Activated naive CD4-positive, alpha-beta T cell treated with anti-CD3 and anti-CD28 coated beads, Interleukin-2, amount 50 U/mL, for 24 hours (primary cell): ENCODE data around the gene RASAL2.
"Not testable (repeated sequence)": the region's sequence is repeated elsewhere in the genome, so short reads cannot be mapped to it uniquely, and the experiment has no call there.

Experiments
- H3K27ac Mint-ChIP-seq: one replicate; pipeline ENCODE4 v1.8.0; 2021; ENCODE audit warnings: mild to moderate bottlenecking, mixed read lengths
- H3K27me3 Mint-ChIP-seq: one replicate; pipeline ENCODE4 v1.8.0; 2021; ENCODE audit warnings: mixed read lengths
- H3K36me3 Mint-ChIP-seq: one replicate; pipeline ENCODE4 v1.8.0; 2021; ENCODE audit warnings: mixed read lengths
- H3K4me1 Mint-ChIP-seq: one replicate; pipeline ENCODE4 v1.8.0; 2021; ENCODE audit warnings: mixed read lengths
- H3K4me3 Mint-ChIP-seq: one replicate; pipeline ENCODE4 v1.8.0; 2021; ENCODE audit warnings: mild to moderate bottlenecking, mixed read lengths
- H3K9me3 Mint-ChIP-seq: one replicate; pipeline ENCODE4 v1.8.0; 2021; ENCODE audit warnings: mixed read lengths

Gene RASAL2

GRCh38 chr1:178284058-178284457 is 190.2 kb downstream of the RASAL2 start:
- H3K36me3 Mint-ChIP-seq: no peaks in the 10 kb centered on the region
- H3K4me1 Mint-ChIP-seq: no peaks in the 10 kb centered on the region
- H3K27me3 Mint-ChIP-seq: no peaks in the 10 kb centered on the region
- no peak overlapping the region for H3K27ac Mint-ChIP-seq
- H3K4me3 Mint-ChIP-seq: no peak overlapping the region
- no peaks in the 10 kb centered on the region for H3K9me3 Mint-ChIP-seq

- Mint-ChIP-seq H3K9me3 (no peaks in the 10 kb centered on the region), H3K4me1 (no peaks in the 10 kb centered on the region), H3K36me3 (no peaks in the 10 kb centered on the region), H3K4me3 (no peak overlapping the region), H3K27ac (no peak overlapping the region), H3K27me3 (peaks cover 2% of the 10 kb centered on the region)
These were observed 197.3 kb downstream of the RASAL2 start for GRCh38 chr1:178291166-178291565.

- H3K27me3 Mint-ChIP-seq: peaks cover 2% of the 10 kb centered on the region
- no peak overlapping the region for H3K4me3 Mint-ChIP-seq
- H3K9me3 Mint-ChIP-seq: no peaks in the 10 kb centered on the region
- no peaks in the 10 kb centered on the region for H3K4me1 Mint-ChIP-seq
- H3K27ac Mint-ChIP-seq: no peak overlapping the region
- no peaks in the 10 kb centered on the region for H3K36me3 Mint-ChIP-seq
These were observed 200.8 kb downstream of the RASAL2 start for GRCh38 chr1:178294654-178295053.

GRCh38 chr1:178300352-178300699 is 206.4 kb downstream of the RASAL2 start:
- Mint-ChIP-seq H3K4me1 (no peaks in the 10 kb centered on the region), H3K4me3 (no peak overlapping the region), H3K27me3 (peaks cover 7% of the 10 kb centered on the region)

DNA sequence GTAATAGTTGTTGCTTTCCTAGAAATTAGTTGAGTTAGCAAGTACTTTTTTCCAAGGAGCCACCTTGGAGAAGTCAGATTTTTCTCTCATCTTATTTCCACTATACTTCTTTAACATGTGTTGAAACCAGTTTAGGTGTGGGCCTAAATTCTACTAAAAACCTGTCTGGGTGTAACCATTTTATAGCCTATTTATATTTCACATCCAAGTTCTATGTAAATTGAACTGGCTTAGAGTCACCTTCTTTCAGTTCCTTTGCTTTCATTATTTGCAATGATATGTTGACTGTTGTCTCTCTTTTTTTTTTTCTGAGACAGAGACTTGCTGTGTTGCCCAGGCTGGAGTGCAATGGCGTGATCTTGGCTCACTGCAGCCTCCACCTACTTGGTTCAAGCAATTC is 207.2 kb downstream of the RASAL2 start:
- H3K27ac Mint-ChIP-seq: no peak overlapping the region
- H3K4me1 Mint-ChIP-seq: no peaks in the 10 kb centered on the region
- no peaks in the 10 kb centered on the region for H3K36me3 Mint-ChIP-seq
- H3K27me3 Mint-ChIP-seq: peaks cover 10% of the 10 kb centered on the region
- no peaks in the 10 kb centered on the region for H3K9me3 Mint-ChIP-seq
- no peak overlapping the region for H3K4me3 Mint-ChIP-seq

More at GRCh38 chr1:178300352-178300699, 206.4 kb downstream of the RASAL2 start:
- Mint-ChIP-seq H3K27ac (no peak overlapping the region), H3K36me3 (no peaks in the 10 kb centered on the region), H3K9me3 (no peaks in the 10 kb centered on the region)

- no peak overlapping the region for H3K4me3 Mint-ChIP-seq
- no peaks in the 10 kb centered on the region for H3K36me3 Mint-ChIP-seq
- peaks cover 8% of the 10 kb centered on the region for H3K27me3 Mint-ChIP-seq
- no peak overlapping the region for H3K27ac Mint-ChIP-seq
- no peaks in the 10 kb centered on the region for H3K4me1 Mint-ChIP-seq
- no peaks in the 10 kb centered on the region for H3K9me3 Mint-ChIP-seq
These were observed 213.4 kb downstream of the RASAL2 start for GRCh38 chr1:178307264-178307663.

DNA sequence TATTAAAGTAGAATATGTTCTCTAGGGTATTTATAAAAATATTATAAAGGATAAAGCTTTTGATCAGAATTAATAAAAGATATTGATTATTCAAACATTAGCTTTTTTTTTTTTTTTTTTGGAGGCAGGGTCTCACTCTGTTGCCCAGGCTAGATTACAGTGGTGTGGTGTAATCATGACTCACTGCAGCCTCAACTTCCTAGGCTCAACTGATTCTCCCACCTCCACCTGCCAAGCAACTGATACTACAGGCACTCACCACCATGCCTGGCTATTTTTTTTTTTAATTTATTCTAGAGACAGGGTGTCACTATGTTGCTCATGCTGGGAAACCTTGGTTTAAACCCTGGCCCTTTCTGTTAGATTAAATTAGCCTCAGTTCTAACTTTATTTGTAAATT is 214.5 kb downstream of the RASAL2 start:
- Mint-ChIP-seq H3K9me3 (no peaks in the 10 kb centered on the region), H3K27me3 (peaks cover 5% of the 10 kb centered on the region), H3K36me3 (no peaks in the 10 kb centered on the region), H3K27ac (no peak overlapping the region), H3K4me1 (no peaks in the 10 kb centered on the region), H3K4me3 (no peak overlapping the region)

DNA sequence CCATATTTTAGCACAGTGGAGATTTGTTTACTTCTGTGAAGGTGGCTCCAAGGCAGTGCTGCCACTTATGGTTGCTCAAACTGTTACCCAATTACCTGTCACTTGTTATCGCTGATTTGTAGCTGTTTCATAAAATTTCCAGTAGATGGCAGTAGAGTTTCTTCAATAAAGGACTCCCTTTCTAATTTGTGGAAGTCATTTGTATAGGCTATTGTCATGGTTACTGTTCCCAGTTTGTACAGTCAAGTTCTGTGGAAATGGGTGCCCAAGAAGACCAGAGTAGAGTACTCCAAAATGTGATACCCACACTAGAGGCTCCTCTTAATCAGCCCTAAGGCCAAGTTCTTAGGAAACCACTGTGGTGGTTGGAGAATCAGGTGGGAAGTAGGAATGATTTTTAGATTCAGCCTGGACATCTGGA is 216.8 kb downstream of the RASAL2 start:
- no peaks in the 10 kb centered on the region for H3K4me1 Mint-ChIP-seq
- no peaks in the 10 kb centered on the region for H3K9me3 Mint-ChIP-seq
- H3K36me3 Mint-ChIP-seq: no peaks in the 10 kb centered on the region
- no peak overlapping the region for H3K4me3 Mint-ChIP-seq
- peaks cover 3% of the 10 kb centered on the region for H3K27me3 Mint-ChIP-seq
- no peak overlapping the region for H3K27ac Mint-ChIP-seq

DNA sequence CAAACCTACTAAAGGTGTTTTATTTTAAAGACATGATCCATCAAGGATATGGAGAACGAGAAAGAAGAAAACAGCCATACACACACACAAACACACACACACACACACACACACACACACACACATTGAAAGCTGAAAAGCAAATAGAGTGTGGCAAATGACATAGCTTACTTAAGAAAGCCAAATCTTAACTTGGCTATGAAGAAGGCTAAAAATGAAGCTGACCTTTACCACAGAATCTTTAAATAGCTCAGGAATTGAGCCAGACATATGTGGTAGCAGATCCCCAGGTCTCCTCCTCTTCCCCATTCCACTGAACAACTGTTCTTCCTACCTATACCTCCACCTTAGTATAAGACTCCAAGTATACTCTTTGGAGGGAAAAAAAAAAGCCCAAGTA is 217.3 kb downstream of the RASAL2 start:
- Mint-ChIP-seq H3K27ac (no peak overlapping the region), H3K36me3 (no peaks in the 10 kb centered on the region), H3K4me3 (no peak overlapping the region), H3K4me1 (no peaks in the 10 kb centered on the region), H3K27me3 (peaks cover 3% of the 10 kb centered on the region), H3K9me3 (no peaks in the 10 kb centered on the region)

DNA sequence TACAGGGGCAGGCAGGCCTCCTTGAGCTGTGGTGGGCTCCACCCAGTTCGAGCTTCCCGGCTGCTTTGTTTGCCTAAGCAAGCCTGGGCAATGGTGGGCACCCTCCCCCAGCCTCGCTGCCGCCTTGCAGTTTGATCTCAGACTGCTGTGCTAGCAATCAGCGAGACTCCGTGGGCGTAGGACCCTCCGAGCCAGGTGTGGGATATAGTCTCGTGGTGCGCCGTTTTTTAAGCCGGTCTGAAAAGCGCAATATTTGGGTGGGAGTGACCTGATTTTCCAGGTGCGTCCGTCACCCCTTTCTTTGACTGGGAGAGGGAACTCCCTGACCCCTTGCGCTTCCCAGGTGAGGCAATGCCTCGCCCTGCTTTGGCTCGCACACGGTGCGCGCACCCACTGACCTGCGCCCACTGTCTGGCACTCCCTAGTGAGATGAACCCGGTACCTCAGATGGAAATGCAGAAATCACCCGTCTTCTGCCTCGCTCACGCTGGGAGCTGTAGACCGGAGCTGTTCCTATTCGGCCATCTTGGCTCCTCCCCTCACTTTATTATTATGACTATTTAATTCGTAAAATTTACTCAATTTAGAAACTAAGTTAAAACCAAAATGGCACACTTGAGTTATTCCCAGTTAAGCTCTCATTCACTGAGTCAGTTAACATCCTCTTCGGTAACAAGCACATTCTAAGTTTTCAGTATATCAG is 226.5 kb downstream of the RASAL2 start:
- not testable (repeated sequence) for H3K36me3 Mint-ChIP-seq, H3K4me3 Mint-ChIP-seq, H3K9me3 Mint-ChIP-seq, H3K27ac Mint-ChIP-seq, H3K4me1 Mint-ChIP-seq, H3K27me3 Mint-ChIP-seq

DNA sequence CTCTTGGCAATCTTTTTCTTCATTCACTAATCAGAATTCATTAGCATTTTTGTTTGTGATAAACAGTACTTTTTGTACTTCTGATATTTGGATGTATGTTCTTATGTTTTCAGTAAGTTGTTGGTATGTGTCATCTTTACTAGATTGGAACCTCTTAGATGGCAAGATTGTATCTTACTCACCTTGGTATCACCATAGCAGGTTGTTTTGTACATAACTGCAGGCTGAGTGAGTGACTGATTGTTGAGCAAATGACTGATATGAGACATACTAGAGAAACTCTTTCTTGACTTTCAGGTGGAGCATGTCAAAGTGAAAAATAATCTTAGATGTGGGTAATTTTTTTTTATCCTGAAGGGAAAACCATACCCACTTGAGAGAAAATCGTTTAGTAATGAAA is 229.2 kb downstream of the RASAL2 start:
- H3K9me3 Mint-ChIP-seq: no peaks in the 10 kb centered on the region
- no peak overlapping the region for H3K4me3 Mint-ChIP-seq
- no peak overlapping the region for H3K27ac Mint-ChIP-seq
- H3K4me1 Mint-ChIP-seq: no peaks in the 10 kb centered on the region
- H3K36me3 Mint-ChIP-seq: no peaks in the 10 kb centered on the region
- H3K27me3 Mint-ChIP-seq: peaks cover 11% of the 10 kb centered on the region

- H3K36me3 Mint-ChIP-seq: no peaks in the 10 kb centered on the region
These were observed 230.1 kb downstream of the RASAL2 start for GRCh38 chr1:178324003-178324402.

DNA sequence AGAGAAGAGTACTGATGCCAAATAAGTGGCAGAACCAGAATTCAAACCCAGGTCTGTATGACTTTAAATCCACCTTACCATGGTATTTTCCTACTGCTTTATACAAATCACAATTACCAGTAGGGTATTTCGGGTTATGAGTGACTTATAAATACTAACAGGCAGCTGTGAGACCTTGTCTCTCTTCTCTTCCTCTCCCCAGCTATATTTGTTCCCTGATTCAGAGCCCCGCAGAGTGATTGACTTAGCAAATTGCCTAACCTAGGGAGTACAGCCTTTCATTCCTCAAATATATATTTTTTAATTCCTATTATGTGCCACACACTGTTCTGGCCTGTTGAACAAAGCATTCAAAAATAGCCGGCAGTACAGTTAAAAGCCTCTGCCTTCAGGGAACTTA is 234.8 kb downstream of the RASAL2 start:
- Mint-ChIP-seq H3K4me3 (no peak overlapping the region), H3K9me3 (no peaks in the 10 kb centered on the region), H3K36me3 (no peaks in the 10 kb centered on the region), H3K27ac (no peak overlapping the region), H3K4me1 (no peaks in the 10 kb centered on the region), H3K27me3 (peaks cover 5% of the 10 kb centered on the region)

More at GRCh38 chr1:178324003-178324402, 230.1 kb downstream of the RASAL2 start:
- Mint-ChIP-seq H3K9me3 (no peaks in the 10 kb centered on the region), H3K4me1 (no peaks in the 10 kb centered on the region), H3K4me3 (no peak overlapping the region), H3K27ac (no peak overlapping the region), H3K27me3 (peaks cover 11% of the 10 kb centered on the region)

GRCh38 chr1:178330153-178330552 is 236.2 kb downstream of the RASAL2 start:
- no peak overlapping the region for H3K27ac Mint-ChIP-seq
- H3K27me3 Mint-ChIP-seq: peaks cover 1% of the 10 kb centered on the region
- H3K9me3 Mint-ChIP-seq: no peaks in the 10 kb centered on the region
- no peaks in the 10 kb centered on the region for H3K4me1 Mint-ChIP-seq
- H3K36me3 Mint-ChIP-seq: no peaks in the 10 kb centered on the region
- no peak overlapping the region for H3K4me3 Mint-ChIP-seq

DNA sequence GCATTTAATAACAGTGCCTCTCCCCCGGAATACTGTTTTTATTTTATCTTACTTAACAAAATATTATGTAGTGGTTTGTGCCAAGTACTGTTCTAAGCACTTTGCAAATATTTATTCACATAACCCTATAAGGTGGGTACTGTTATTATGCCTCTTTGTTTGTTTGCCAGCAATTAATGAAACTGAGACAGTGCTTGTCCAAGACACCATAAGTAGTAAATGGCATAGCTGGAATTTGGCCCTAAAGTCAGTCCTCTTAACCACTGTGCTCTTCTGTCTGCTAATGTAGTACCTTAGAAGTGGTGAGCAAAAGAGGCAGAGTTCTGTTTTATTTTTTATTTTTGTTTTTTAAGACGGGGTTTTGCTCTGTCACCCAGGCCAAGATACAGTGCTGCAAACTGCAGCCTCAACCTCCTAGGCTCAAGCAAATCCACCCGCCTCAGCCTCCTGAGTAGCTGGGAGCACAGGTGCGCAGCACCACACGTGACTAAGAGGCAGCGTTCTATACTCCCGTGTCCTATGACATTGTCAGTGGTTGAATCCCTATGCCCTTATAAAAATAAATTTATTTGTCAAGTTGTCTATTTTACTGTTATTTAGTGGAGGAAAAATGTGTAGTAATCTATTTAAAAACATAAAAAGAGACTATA is 237.1 kb downstream of the RASAL2 start:
- H3K9me3 Mint-ChIP-seq: no peaks in the 10 kb centered on the region
- H3K4me3 Mint-ChIP-seq: no peak overlapping the region
- no peaks in the 10 kb centered on the region for H3K36me3 Mint-ChIP-seq
- peaks cover 4% of the 10 kb centered on the region for H3K27me3 Mint-ChIP-seq
- no peaks in the 10 kb centered on the region for H3K4me1 Mint-ChIP-seq
- H3K27ac Mint-ChIP-seq: no peak overlapping the region

DNA sequence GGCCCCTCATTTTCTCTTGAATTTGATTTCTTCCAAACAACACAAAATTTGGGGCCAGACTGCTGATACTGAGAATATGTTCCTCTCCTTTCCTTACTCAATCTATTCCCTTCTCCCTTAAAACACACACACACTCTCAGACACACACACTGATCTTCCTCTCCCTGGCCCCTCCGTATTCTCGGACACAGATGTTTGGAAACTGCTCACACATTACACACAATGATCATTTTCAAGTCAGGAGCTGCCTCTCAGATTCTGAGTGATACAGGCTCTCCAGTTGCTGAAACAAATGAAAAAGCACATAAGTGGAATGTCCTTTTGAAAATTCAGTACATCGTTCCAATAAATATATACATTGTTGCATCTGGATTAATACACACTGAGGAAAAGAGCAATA is 241.5 kb downstream of the RASAL2 start:
- H3K4me1 Mint-ChIP-seq: no peaks in the 10 kb centered on the region
- H3K4me3 Mint-ChIP-seq: no peak overlapping the region
- H3K27ac Mint-ChIP-seq: no peak overlapping the region
- no peaks in the 10 kb centered on the region for H3K36me3 Mint-ChIP-seq
- peaks cover 7% of the 10 kb centered on the region for H3K27me3 Mint-ChIP-seq
- H3K9me3 Mint-ChIP-seq: no peaks in the 10 kb centered on the region
